Upper lobe of left lung (tissue), 4 donors: ENCODE data around the gene DIDO1.

ENCODE experiments used
- EP300 ChIP-seq, 4 donors: sonication (generic); formaldehyde crosslinking; IDR thresholded peaks; one replicate each; pipeline ENCODE4 v1.5.1; 2017; ENCODE audit warnings: antibody characterized with exemption in 4 of 4, control low read depth in 2 of 4
- POLR2A ChIP-seq, 4 donors: fragments of 450-650 bp; IDR thresholded peaks; one replicate each; pipeline ENCODE4 v1.5.1; 2016 to 2017; ENCODE audit warnings: antibody characterized with exemption in 4 of 4, mild to moderate bottlenecking in 2 of 4
- TF ChIP-seq, protein P1 (sequence below), 6 experiments: fragments of 450-650 bp in 4 of 6; fragments of 200-600 bp in 2 of 6; sonication (generic) in 2 of 6; IDR thresholded peaks; one replicate each; pipeline ENCODE4 v1.5.1; 2016 to 2019; ENCODE audit warnings: antibody characterized with exemption in 6 of 6

DNA sequence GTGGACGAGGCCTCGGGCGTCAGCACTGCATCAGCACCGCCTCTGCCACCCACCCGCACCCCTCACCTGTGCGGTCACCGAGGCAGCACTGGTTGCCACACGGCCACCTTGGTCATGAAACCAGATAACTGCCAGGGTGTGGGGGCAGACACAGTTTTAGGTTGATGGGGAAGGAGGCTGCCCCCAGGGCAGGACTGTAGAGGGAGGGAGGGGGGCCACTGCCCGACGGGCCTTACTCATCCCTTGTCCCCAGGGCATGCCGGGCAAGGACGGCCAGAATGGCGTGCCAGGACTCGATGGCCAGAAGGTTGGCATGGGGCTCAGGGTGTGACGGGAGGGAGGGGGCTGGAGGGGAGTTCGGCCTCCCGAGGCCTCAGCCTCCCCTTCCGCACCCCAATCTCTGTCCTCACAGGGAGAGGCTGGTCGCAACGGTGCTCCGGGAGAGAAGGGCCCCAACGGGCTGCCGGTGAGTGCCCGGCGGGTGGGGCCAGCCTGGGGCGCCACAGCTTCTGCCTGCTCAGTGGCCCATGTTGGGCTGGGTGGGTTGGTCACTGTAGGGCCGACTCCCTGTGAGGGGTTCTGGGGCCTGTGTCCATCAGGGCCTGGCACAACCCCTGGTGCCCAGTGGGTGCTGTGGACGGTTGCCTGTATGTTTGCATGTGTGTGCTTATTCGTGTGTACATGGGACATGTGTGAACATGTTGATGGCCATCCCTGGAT lies 97.6 kb downstream of the DIDO1 start:
- TF ChIP-seq, protein P1, sequence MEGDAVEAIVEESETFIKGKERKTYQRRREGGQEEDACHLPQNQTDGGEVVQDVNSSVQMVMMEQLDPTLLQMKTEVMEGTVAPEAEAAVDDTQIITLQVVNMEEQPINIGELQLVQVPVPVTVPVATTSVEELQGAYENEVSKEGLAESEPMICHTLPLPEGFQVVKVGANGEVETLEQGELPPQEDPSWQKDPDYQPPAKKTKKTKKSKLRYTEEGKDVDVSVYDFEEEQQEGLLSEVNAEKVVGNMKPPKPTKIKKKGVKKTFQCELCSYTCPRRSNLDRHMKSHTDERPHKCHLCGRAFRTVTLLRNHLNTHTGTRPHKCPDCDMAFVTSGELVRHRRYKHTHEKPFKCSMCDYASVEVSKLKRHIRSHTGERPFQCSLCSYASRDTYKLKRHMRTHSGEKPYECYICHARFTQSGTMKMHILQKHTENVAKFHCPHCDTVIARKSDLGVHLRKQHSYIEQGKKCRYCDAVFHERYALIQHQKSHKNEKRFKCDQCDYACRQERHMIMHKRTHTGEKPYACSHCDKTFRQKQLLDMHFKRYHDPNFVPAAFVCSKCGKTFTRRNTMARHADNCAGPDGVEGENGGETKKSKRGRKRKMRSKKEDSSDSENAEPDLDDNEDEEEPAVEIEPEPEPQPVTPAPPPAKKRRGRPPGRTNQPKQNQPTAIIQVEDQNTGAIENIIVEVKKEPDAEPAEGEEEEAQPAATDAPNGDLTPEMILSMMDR (IDR thresholded peaks at IDR 0.05): no peak
- TF ChIP-seq POLR2A (IDR thresholded peaks at IDR 0.05): no peak
- TF ChIP-seq EP300 (IDR thresholded peaks at IDR 0.05): no peak
